SK-N-SH treated with all-trans-retinoic acid at 6 μM for 48 hours (cell line): ENCODE measurements around the gene NRXN3.

Experiments
- ATAC-seq: fragments of 200-7000 bp; cut with Tn5 transposase; 3 replicates; pipeline ENCODE4 v1.9.1; 2020; ENCODE audit warnings: mild to moderate bottlenecking, moderate library complexity
- ARNTL ChIP-seq: fragments of 450-650 bp; formaldehyde crosslinking; IDR thresholded peaks from 2 replicates; pipeline ENCODE4 v1.5.0; 2020; ENCODE audit warnings: low read depth, mild to moderate bottlenecking, moderate library complexity, borderline replicate concordance
- BACH2 ChIP-seq: fragments of 250-450 bp; sonication (Bioruptor Pico); IDR thresholded peaks from 2 replicates; pipeline ENCODE4 v1.9.0; 2021; ENCODE audit warnings: mild to moderate bottlenecking, borderline replicate concordance
- CREB5 ChIP-seq: fragments of 250-450 bp; sonication (Bioruptor Pico); IDR thresholded peaks from 2 replicates; pipeline ENCODE4 v1.5.1; 2020; ENCODE audit warnings: low read depth, mild to moderate bottlenecking, moderate library complexity
- CSDC2 ChIP-seq: fragments of 250-450 bp; sonication (Bioruptor Pico); IDR thresholded peaks from 2 replicates; pipeline ENCODE4 v1.5.0; 2020; ENCODE audit warnings: mild to moderate bottlenecking, moderate library complexity
- CSRNP3 ChIP-seq: fragments of 250-450 bp; sonication (Bioruptor Pico); IDR thresholded peaks from 2 replicates; pipeline ENCODE4 v1.5.1; 2021; ENCODE audit warnings: mild to moderate bottlenecking, moderate library complexity
- ESRRG ChIP-seq: fragments of 250-450 bp; sonication (Bioruptor Pico); IDR thresholded peaks from 2 replicates; pipeline ENCODE4 v1.6.1; 2021; ENCODE audit warnings: mild to moderate bottlenecking
- GLIS3 ChIP-seq: fragments of 250-450 bp; sonication (Bioruptor Pico); IDR thresholded peaks from 2 replicates; pipeline ENCODE4 v1.5.0; 2020; ENCODE audit warnings: mild to moderate bottlenecking, moderate library complexity
- ISL1 ChIP-seq: fragments of 250-450 bp; sonication (Bioruptor Pico); IDR thresholded peaks from 2 replicates; pipeline ENCODE4 v2.1.2; 2022; ENCODE audit warnings: mild to moderate bottlenecking, moderate library complexity
- OSR1 ChIP-seq: fragments of 250-450 bp; sonication (Bioruptor Pico); IDR thresholded peaks from 2 replicates; pipeline ENCODE4 v1.8.0; 2022; ENCODE audit warnings: moderate library complexity, mild to moderate bottlenecking, inconsistent platforms
- PATZ1 ChIP-seq: fragments of 250-450 bp; sonication (Bioruptor Pico); IDR thresholded peaks from 2 replicates; pipeline ENCODE4 v1.8.0; 2020; ENCODE audit warnings: mild to moderate bottlenecking, moderate library complexity, borderline replicate concordance
- POU6F1 ChIP-seq: fragments of 250-450 bp; sonication (Bioruptor Pico); IDR thresholded peaks from 2 replicates; pipeline ENCODE4 v1.8.0; 2021; ENCODE audit warnings: low read depth, mild to moderate bottlenecking, moderate library complexity, borderline replicate concordance
- RARB ChIP-seq: fragments of 250-450 bp; sonication (Bioruptor Pico); IDR thresholded peaks from 2 replicates; pipeline ENCODE4 v1.8.0; 2021; ENCODE audit warnings: mild to moderate bottlenecking, moderate library complexity
- SNAI2 ChIP-seq: fragments of 250-450 bp; sonication (Bioruptor Pico); IDR thresholded peaks from 2 replicates; pipeline ENCODE4 v1.5.0; 2020; ENCODE audit warnings: mild to moderate bottlenecking, moderate library complexity
- TCF4 ChIP-seq: fragments of 250-450 bp; sonication (Bioruptor Pico); IDR thresholded peaks from 2 replicates; pipeline ENCODE4 v1.8.0; 2021; ENCODE audit warnings: mild to moderate bottlenecking, moderate library complexity, borderline replicate concordance
- TOX ChIP-seq: fragments of 250-450 bp; sonication (Bioruptor Pico); IDR thresholded peaks from 2 replicates; pipeline ENCODE4 v1.8.0; 2021; ENCODE audit warnings: mild to moderate bottlenecking, moderate library complexity, borderline replicate concordance
- TSHZ2 ChIP-seq: fragments of 250-450 bp; sonication (Bioruptor Pico); IDR thresholded peaks from 2 replicates; pipeline ENCODE4 v1.5.0; 2020; ENCODE audit warnings: mild to moderate bottlenecking, moderate library complexity
- ZC3H10 ChIP-seq: fragments of 250-450 bp; sonication (Bioruptor Pico); IDR thresholded peaks from 2 replicates; pipeline ENCODE4 v1.5.1; 2021; ENCODE audit warnings: mild to moderate bottlenecking, moderate library complexity
- ZFP3 ChIP-seq: fragments of 250-450 bp; sonication (Bioruptor Pico); IDR thresholded peaks from 2 replicates; pipeline ENCODE4 v1.5.0; 2020; ENCODE audit warnings: mild to moderate bottlenecking, moderate library complexity
- ZFP30 ChIP-seq: fragments of 450-650 bp; formaldehyde crosslinking; IDR thresholded peaks from 2 replicates; pipeline ENCODE4 v1.5.0; 2022; ENCODE audit warnings: mild to moderate bottlenecking, moderate library complexity
- ZNF565 ChIP-seq: fragments of 450-650 bp; formaldehyde crosslinking; conservative IDR thresholded peaks from 2 replicates; pipeline ENCODE4 v1.5.0; 2020; ENCODE audit warnings: low read depth, mild to moderate bottlenecking, moderate library complexity
- ZNF70 ChIP-seq: fragments of 450-650 bp; formaldehyde crosslinking; IDR thresholded peaks from 2 replicates; pipeline ENCODE4 v1.5.0; 2020; ENCODE audit warnings: mild to moderate bottlenecking, moderate library complexity
- ZNF8 ChIP-seq: fragments of 450-650 bp; formaldehyde crosslinking; IDR thresholded peaks from 2 replicates; pipeline ENCODE4 v1.5.0; 2020; ENCODE audit warnings: mild to moderate bottlenecking, moderate library complexity

NRXN3 gene

GRCh38 chr14:78764645-78765044 lies 594.5 kb downstream of the NRXN3 start:
- no peak for ATAC-seq

GRCh38 chr14:78767436-78767835 lies 597.3 kb downstream of the NRXN3 start:
- no peak for ATAC-seq
- no peak for TF ChIP-seq SNAI2
- TF ChIP-seq CSRNP3 (CRISPR knock-in tag) = no peak
- no peak for TF ChIP-seq ZFP3 (CRISPR knock-in tag)
- TF ChIP-seq PATZ1 (CRISPR knock-in tag) = no peak

More at GRCh38 chr14:78764645-78765044, 594.5 kb downstream of the NRXN3 start:
- TF ChIP-seq PATZ1 (CRISPR knock-in tag) (no peak), ZC3H10 (CRISPR knock-in tag) (no peak), BACH2 (CRISPR knock-in tag) (no peak), ISL1 (CRISPR knock-in tag) (no peak), TOX (CRISPR knock-in tag) (no peak), ZNF8 (CRISPR knock-in tag) (no peak), ZNF70 (no peak), ESRRG (CRISPR knock-in tag) (no peak), POU6F1 (no peak), SNAI2 (no peak), TCF4 (no peak), RARB (CRISPR knock-in tag) (no peak), ZNF565 (CRISPR knock-in tag) (no peak), CREB5 (CRISPR knock-in tag) (no peak), CSRNP3 (CRISPR knock-in tag) (no peak), ZFP30 (no peak), OSR1 (no peak), ZFP3 (CRISPR knock-in tag) (no peak)

GRCh38 chr14:78782551-78782950 lies 612.4 kb downstream of the NRXN3 start:
- TF ChIP-seq ZNF70 = no peak
- ATAC-seq = no peak

GRCh38 chr14:78785265-78785664 lies 615.1 kb downstream of the NRXN3 start:
- ATAC-seq = no peak
- no peak for TF ChIP-seq ZC3H10 (CRISPR knock-in tag)
- no peak for TF ChIP-seq SNAI2
- TF ChIP-seq GLIS3 = no peak
- TF ChIP-seq OSR1 = no peak
- TF ChIP-seq PATZ1 (CRISPR knock-in tag) = no peak
- no peak for TF ChIP-seq ZFP30
- no peak for TF ChIP-seq TOX (CRISPR knock-in tag)
- TF ChIP-seq ZNF565 (CRISPR knock-in tag) = no peak
- TF ChIP-seq TSHZ2 (CRISPR knock-in tag) = no peak
- TF ChIP-seq CSDC2 (CRISPR knock-in tag) = no peak
- no peak for TF ChIP-seq TCF4
- TF ChIP-seq ARNTL (CRISPR knock-in tag) = no peak
